ENCODE measurements around the gene PLA2G2D.

Gene PLA2G2D, protein sequence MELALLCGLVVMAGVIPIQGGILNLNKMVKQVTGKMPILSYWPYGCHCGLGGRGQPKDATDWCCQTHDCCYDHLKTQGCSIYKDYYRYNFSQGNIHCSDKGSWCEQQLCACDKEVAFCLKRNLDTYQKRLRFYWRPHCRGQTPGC

DNA sequence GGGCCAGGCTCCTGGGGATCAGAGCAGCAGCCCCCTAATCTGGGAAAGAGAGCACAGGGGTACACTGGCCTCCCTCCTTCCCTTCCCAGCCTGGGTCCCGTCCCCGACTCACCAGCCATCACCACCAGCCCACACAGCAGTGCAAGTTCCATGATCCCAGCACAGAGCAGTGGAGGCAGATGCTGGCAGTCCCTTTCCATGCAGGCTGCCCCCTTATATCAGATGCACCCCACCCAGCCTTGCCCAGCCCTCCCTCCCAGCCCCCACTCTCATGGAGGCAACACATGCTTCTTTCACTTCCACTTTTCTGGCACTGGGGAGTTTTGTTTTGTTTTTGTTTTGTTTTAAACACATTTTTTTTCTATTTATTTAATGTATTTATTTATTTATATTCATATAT, at the start of gene PLA2G2D:
TSS of gene PLA2G2D (minus strand) at position 190 of the 400 bp plus-strand sequence. CDS start at position 152, 38 bp downstream.
- DNase-seq (ENCODE audit: low spot score), result no peak
- in situ Hi-C loops (cut with MboI; ENCODE audit: low sequenced_read_pairs, unreplicated experiment), result no loop called here
- TF ChIP-seq, protein P1, sequence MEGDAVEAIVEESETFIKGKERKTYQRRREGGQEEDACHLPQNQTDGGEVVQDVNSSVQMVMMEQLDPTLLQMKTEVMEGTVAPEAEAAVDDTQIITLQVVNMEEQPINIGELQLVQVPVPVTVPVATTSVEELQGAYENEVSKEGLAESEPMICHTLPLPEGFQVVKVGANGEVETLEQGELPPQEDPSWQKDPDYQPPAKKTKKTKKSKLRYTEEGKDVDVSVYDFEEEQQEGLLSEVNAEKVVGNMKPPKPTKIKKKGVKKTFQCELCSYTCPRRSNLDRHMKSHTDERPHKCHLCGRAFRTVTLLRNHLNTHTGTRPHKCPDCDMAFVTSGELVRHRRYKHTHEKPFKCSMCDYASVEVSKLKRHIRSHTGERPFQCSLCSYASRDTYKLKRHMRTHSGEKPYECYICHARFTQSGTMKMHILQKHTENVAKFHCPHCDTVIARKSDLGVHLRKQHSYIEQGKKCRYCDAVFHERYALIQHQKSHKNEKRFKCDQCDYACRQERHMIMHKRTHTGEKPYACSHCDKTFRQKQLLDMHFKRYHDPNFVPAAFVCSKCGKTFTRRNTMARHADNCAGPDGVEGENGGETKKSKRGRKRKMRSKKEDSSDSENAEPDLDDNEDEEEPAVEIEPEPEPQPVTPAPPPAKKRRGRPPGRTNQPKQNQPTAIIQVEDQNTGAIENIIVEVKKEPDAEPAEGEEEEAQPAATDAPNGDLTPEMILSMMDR (IDR thresholded peaks at IDR 0.05; ENCODE audit: borderline replicate concordance, control extremely low read depth, extremely low read depth, insufficient read depth, missing control alignments), result no peak

DNA sequence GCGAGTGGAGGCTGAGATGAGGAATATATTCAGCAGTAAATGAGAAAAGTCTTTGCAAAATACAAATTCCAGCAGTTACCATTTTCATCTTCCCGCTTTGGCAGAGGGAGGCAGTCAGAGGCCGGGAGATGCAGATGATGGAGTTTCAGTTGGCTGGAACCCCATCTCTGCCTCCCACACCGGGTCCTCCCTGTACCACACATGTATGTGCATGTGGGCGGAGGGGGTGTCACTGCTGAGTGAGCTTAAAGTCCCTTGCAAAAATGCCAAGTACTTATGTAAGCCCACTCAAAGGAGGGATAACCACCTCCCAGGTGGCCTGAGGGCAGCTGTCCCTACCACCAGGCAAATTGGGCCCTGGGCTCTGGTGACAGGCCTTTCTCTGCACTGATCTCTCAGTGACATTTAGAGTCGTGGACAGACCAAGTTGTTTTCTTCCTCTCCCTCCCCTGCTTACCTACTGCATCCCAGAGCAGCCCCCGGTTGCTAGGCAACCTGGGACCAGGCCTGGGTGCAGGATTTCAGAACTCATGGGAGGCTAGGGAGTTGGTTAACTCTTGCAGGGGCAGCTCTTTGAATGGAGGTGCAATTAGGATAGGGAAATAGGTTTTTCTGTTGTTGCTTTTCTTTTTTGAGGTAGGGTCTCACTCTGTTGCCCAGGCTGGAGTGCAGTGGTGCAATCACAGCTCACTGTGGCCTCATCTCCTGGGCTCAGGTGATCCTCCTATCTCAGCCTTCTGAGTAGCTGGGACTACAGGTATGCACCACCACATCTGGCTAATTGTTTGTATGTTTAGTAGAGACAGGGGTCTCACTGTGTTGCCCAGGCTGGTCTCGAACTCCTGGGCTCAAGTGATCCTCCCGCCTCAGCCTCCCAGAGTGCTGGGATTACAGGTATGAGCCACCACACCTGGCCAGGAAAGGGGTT, 49.5 kb upstream of the PLA2G2D start:
- no peak for DNase-seq (ENCODE audit: low spot score)
- in situ Hi-C loops (cut with MboI; ENCODE audit: low sequenced_read_pairs, unreplicated experiment), result loop anchor here (25.0 kb wide), 1 partner anchor 257 kb away; the partner anchor contains the start of gene PLA2G2E
- TF ChIP-seq, protein P1 (IDR thresholded peaks at IDR 0.05; ENCODE audit: borderline replicate concordance, control extremely low read depth, extremely low read depth, insufficient read depth, missing control alignments), result no peak

DNA sequence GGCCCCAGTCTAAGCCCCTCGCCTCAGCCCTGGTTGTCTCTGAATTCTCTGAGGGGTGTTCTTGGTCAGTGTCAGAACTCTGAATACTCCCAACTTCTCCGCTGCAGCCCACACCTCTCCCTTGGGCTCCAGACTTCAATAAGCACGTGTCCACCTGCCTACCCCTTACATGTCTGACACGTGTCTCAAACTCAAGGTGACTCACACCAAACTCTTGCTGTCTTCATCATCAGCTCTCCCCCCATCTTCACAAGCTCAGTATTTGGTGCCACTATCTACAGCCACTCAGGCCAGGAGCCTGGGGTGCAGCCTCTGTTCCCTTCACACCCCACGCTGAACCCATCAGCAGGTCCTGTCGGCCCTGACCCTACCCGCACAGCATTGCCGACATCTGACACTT, 47.8 kb upstream of the PLA2G2D start:
- TF ChIP-seq, protein P1 (IDR thresholded peaks at IDR 0.05; ENCODE audit: borderline replicate concordance, control extremely low read depth, extremely low read depth, insufficient read depth, missing control alignments), result no peak
- DNase-seq (ENCODE audit: low spot score), result no peak
- in situ Hi-C loops (cut with MboI; ENCODE audit: low sequenced_read_pairs, unreplicated experiment), result loop anchor here (25.0 kb wide), 1 partner anchor 255 kb away; the partner anchor contains the start of gene PLA2G2E

DNA sequence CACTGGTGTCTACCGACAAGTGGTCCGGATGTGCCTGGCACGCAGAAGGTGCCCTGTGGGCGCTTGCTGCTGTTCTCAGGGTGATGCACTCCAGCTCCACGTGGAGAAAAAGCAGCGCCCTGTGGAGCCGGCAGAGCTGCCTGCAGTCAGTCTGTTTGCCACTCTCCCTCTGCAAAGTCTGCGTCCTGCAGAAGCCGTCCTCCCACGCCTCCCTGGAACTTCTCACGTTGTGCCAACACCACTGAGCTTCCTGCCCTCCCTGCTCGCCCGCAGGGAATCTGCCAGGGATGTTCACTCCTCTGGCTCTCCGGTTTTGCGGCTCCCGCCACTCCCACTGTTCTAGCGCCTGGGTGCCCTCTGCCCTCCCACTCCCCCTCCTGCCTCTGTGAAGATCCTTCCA, 46.7 kb upstream of the PLA2G2D start:
- TF ChIP-seq, protein P1 (IDR thresholded peaks at IDR 0.05; ENCODE audit: borderline replicate concordance, control extremely low read depth, extremely low read depth, insufficient read depth, missing control alignments), result no peak
- in situ Hi-C loops (cut with MboI; ENCODE audit: low sequenced_read_pairs, unreplicated experiment), result loop anchor here (25.0 kb wide), 1 partner anchor 254 kb away; the partner anchor contains the start of gene PLA2G2E
- no peak for DNase-seq (ENCODE audit: low spot score)

DNA sequence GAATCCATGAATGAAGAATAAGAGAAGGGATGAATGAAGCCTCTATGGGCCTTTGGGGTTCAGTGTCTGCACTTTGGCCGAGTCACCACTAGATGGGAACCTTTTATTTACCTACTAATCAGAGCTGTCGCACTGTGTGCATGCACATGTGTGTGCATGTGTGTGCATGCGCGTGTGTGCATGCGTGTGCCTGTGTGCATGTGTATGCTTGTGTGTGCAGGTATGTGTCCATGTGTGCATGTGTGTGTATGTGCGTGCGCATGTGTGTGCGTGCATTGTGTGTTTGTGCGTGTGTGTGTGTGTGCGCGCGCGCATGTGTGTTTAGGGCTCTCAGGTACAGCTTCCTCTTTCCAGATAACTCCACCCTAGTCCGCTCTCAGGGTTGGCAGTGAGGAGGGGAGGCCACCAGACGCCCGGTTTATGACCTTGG, 46.2 kb upstream of the PLA2G2D start:
- peak; percentile 63 for DNase-seq (ENCODE audit: low spot score)
- in situ Hi-C loops (cut with MboI; ENCODE audit: low sequenced_read_pairs, unreplicated experiment), result loop anchor here (25.0 kb wide), 1 partner anchor 253 kb away; the partner anchor contains the start of gene PLA2G2E

DNA sequence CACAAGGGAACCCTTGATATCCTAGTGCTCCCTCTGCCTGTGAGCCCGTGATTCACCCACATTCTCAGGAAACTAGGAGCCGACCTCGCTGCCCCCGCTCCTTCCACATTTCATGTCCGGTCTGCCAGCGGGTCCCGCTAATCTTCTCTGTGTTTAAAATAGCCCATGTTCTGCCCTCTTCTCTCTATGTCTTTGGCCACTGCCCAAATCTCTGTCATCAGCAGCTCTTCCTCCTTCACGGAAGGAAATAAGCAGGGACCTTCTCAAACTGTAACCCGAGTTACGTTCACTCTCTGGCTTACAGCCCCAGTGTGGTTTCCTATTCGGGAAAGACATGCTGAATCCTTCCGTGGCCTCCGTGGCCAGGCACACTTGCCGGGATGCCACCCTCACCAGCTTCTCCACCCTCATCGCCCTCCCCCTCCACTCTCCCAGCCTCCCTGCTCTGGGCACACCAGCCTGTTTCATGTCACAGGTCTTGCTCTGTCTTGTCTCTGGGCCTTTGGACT, 45.4 kb upstream of the PLA2G2D start:
- in situ Hi-C loops (cut with MboI; ENCODE audit: low sequenced_read_pairs, unreplicated experiment), result loop anchor here (25.0 kb wide), 1 partner anchor 252 kb away; the partner anchor contains the start of gene PLA2G2E
- DNase-seq (ENCODE audit: low spot score), result no peak
- TF ChIP-seq, protein P1 (IDR thresholded peaks at IDR 0.05; ENCODE audit: borderline replicate concordance, control extremely low read depth, extremely low read depth, insufficient read depth, missing control alignments), result no peak

More for the DNA sequence above, 46.2 kb upstream of the PLA2G2D start:
- TF ChIP-seq, protein P1 (IDR thresholded peaks at IDR 0.05; ENCODE audit: borderline replicate concordance, control extremely low read depth, extremely low read depth, insufficient read depth, missing control alignments), result peak; percentile 20

Data from GM13976 (cell line).